H9 (cell line): ENCODE measurements around the gene MAPK8IP1. TPM values are rescaled to one million over a fixed set of nuclear protein-coding genes. Genes with fewer than 3 reads are reported as not detected.

ENCODE experiments used
- DNase-seq: peaks from one replicate; pipeline ENCODE4 v3.0.0-alpha.2; 2017
- H2AFZ ChIP-seq: one replicate; pipeline ENCODE4 v1.6.1; 2013; ENCODE audit warnings: mild to moderate bottlenecking, low read length, control low read depth, moderate library complexity
- H2AK5ac ChIP-seq: 2 replicates; pipeline ENCODE4 v1.6.1; 2013; ENCODE audit warnings: low read length, control low read depth, mixed read lengths; ENCODE audit not compliant: insufficient read length
- H2BK120ac ChIP-seq: one replicate; pipeline ENCODE4 v1.6.1; 2013; ENCODE audit warnings: low read depth, mild to moderate bottlenecking, low read length, control low read depth, inconsistent platforms; ENCODE audit not compliant: poor library complexity, severe bottlenecking
- H2BK12ac ChIP-seq: 2 replicates; pipeline ENCODE4 v1.6.1; 2013; ENCODE audit warnings: low read length, control low read depth, mixed read lengths, low read depth; ENCODE audit not compliant: insufficient read length
- H2BK15ac ChIP-seq: 2 replicates; pipeline ENCODE4 v1.6.1; 2013; ENCODE audit warnings: low read depth, low read length, control low read depth
- H2BK20ac ChIP-seq: one replicate; pipeline ENCODE4 v1.6.1; 2013; ENCODE audit warnings: low read depth, mild to moderate bottlenecking, low read length, control low read depth, inconsistent platforms; ENCODE audit not compliant: poor library complexity, severe bottlenecking
- H2BK5ac ChIP-seq: 2 replicates; pipeline ENCODE4 v1.6.1; 2013; ENCODE audit warnings: low read length, control low read depth, mixed read lengths; ENCODE audit not compliant: insufficient read length
- H3K14ac ChIP-seq: 2 replicates; pipeline ENCODE4 v1.6.1; 2013; ENCODE audit warnings: low read length, control low read depth; ENCODE audit not compliant: insufficient read depth
- H3K18ac ChIP-seq: 2 replicates; pipeline ENCODE4 v1.6.1; 2013; ENCODE audit warnings: low read depth, mild to moderate bottlenecking, mixed read lengths, low read length, control low read depth; ENCODE audit not compliant: insufficient read length
- H3K23ac ChIP-seq: 2 replicates; pipeline ENCODE4 v1.6.1; 2013; ENCODE audit warnings: low read length, control low read depth, mixed read lengths, low read depth; ENCODE audit not compliant: insufficient read length
- H3K23me2 ChIP-seq: 2 replicates; pipeline ENCODE4 v1.6.1; 2013; ENCODE audit warnings: low read depth, mild to moderate bottlenecking, mixed read lengths, low read length, control low read depth; ENCODE audit not compliant: insufficient read length, poor library complexity, severe bottlenecking
- H3K27ac ChIP-seq: 2 replicates; pipeline ENCODE4 v1.5.1; 2013; ENCODE audit warnings: low read length, control low read depth, mixed read lengths, low read depth; ENCODE audit not compliant: insufficient read length
- H3K27me3 ChIP-seq: 2 replicates; pipeline ENCODE4 v1.6.1; 2013; ENCODE audit warnings: low read length, control low read depth, inconsistent platforms; ENCODE audit not compliant: insufficient read depth
- H3K4ac ChIP-seq: 2 replicates; pipeline ENCODE4 v1.6.1; 2013; ENCODE audit warnings: low read depth, mild to moderate bottlenecking, control low read depth, inconsistent platforms, low read length, moderate library complexity
- H3K4me1 ChIP-seq: 2 replicates; pipeline ENCODE4 v1.6.1; 2013; ENCODE audit warnings: low read length, control low read depth, inconsistent platforms; ENCODE audit not compliant: insufficient read depth
- H3K4me2 ChIP-seq: 2 replicates; pipeline ENCODE4 v1.6.1; 2013; ENCODE audit warnings: low read length, control low read depth, mixed read lengths; ENCODE audit not compliant: insufficient read length, insufficient read depth
- H3K56ac ChIP-seq: 2 replicates; pipeline ENCODE4 v1.6.1; 2013; ENCODE audit warnings: low read depth, mild to moderate bottlenecking, mixed read lengths, low read length, control low read depth; ENCODE audit not compliant: insufficient read length
- H3K79me1 ChIP-seq: 2 replicates; pipeline ENCODE4 v1.6.1; 2013; ENCODE audit warnings: low read depth, mild to moderate bottlenecking, moderate library complexity, low read length, control low read depth, inconsistent platforms; ENCODE audit not compliant: insufficient read depth, poor library complexity, severe bottlenecking
- H3K79me2 ChIP-seq: 2 replicates; pipeline ENCODE4 v1.6.1; 2013; ENCODE audit warnings: low read length, control low read depth, inconsistent platforms; ENCODE audit not compliant: insufficient read depth
- H3K9ac ChIP-seq: 2 replicates; pipeline ENCODE4 v1.6.1; 2013; ENCODE audit warnings: low read length, control low read depth, mixed read lengths; ENCODE audit not compliant: insufficient read length; ENCODE audit errors: extremely low read depth
- H3K9me3 ChIP-seq: one replicate; pipeline ENCODE4 v1.6.1; 2013; ENCODE audit warnings: low read depth, low read length, inconsistent platforms; ENCODE audit not compliant: control insufficient read depth
- H3T11ph ChIP-seq: one replicate; pipeline ENCODE4 v1.6.1; 2013; ENCODE audit warnings: mild to moderate bottlenecking, low read length, control low read depth, inconsistent platforms
- H4K20me1 ChIP-seq: one replicate; pipeline ENCODE4 v1.6.1; 2013; ENCODE audit not compliant: control insufficient read depth, insufficient read length, insufficient read depth
- H4K5ac ChIP-seq: 2 replicates; pipeline ENCODE4 v1.6.1; 2013; ENCODE audit warnings: low read depth, mild to moderate bottlenecking, mixed read lengths, low read length, control low read depth; ENCODE audit not compliant: insufficient read length
- H4K8ac ChIP-seq: replicated peaks from 2 replicates; pipeline ENCODE4 v1.6.1; 2013; ENCODE audit warnings: low read length, control low read depth, mixed read lengths, low read depth; ENCODE audit not compliant: insufficient read length
- H4K91ac ChIP-seq: 2 replicates; pipeline ENCODE4 v1.6.1; 2013; ENCODE audit warnings: low read depth, mild to moderate bottlenecking, moderate library complexity, mixed read lengths, low read length, control low read depth; ENCODE audit not compliant: insufficient read length
- H3K27ac Mint-ChIP-seq, 3 experiments: 2 replicates in 2 of 3; 3 replicates in 1 of 3; pipeline ENCODE4 v1.8.0; 2020 to 2021; ENCODE audit warnings: mixed read lengths in 3 of 3, mild to moderate bottlenecking in 1 of 3, moderate library complexity in 1 of 3
- H3K27me3 Mint-ChIP-seq: 2 replicates; pipeline ENCODE4 v1.8.0; 2021; ENCODE audit warnings: low read depth, mild to moderate bottlenecking, moderate library complexity, mixed read lengths
- H3K36me3 Mint-ChIP-seq, 3 experiments: 2 replicates in 2 of 3; 3 replicates in 1 of 3; pipeline ENCODE4 v1.8.0; 2020 to 2021; ENCODE audit warnings: low read depth in 3 of 3, mixed read lengths in 3 of 3; ENCODE audit not compliant: insufficient read depth in 1 of 3
- H3K4me1 Mint-ChIP-seq, 2 experiments: 2 replicates each; pipeline ENCODE4 v1.8.0; 2020; ENCODE audit warnings: mixed read lengths in 2 of 2
- H3K4me3 Mint-ChIP-seq, 2 experiments: 2 replicates in 1 of 2; 3 replicates in 1 of 2; pipeline ENCODE4 v1.8.0; 2020 to 2021; ENCODE audit warnings: mild to moderate bottlenecking in 2 of 2, mixed read lengths in 2 of 2, moderate library complexity in 1 of 2
- H3K9me3 Mint-ChIP-seq, 2 experiments: 2 replicates in 1 of 2; 3 replicates in 1 of 2; pipeline ENCODE4 v1.8.0; 2020; ENCODE audit warnings: mild to moderate bottlenecking in 2 of 2, mixed read lengths in 2 of 2, moderate library complexity in 1 of 2
- CTCF ChIP-seq: fragments of 200-600 bp; sonication (generic); conservative IDR thresholded peaks from 3 replicates; pipeline ENCODE4 v1.8.0; 2021; ENCODE audit warnings: antibody characterized with exemption, mild to moderate bottlenecking
- WGBS: extraction: QIAGEN DNeasy Blood & Tissue Kit; methylation state at CpG from one replicate; pipeline ENCODE4 v1.1.7; 2013; ENCODE audit warnings: missing lambda C conversion rate, low lambda C conversion rate, mixed read lengths; ENCODE audit not compliant: insufficient read length; ENCODE audit errors: extremely low coverage; 5-methylcytosine and 5-hydroxymethylcytosine counted together
- total RNA-seq: library from RNA; stranded (reverse); gene quantifications from 2 replicates; pipeline ENCODE4 v1.2.1, GENCODE V29; 2021

Gene MAPK8IP1
- total RNA-seq, 1 experiment from 2014 or later: 30.2 TPM

GRCh38 chr11:45896422-45896984 is 11.1 kb downstream of the MAPK8IP1 start:
- H2AK5ac ChIP-seq: no peak overlapping the region
- H3K4me3 Mint-ChIP-seq: peak overlapping the region in 1 of 2 experiments; percentile 38; a peak in 1 of 5 replicates
- no peak overlapping the region for H3K27ac Mint-ChIP-seq
- no peaks in the 10 kb centered on the region for H3K9me3 ChIP-seq
- no peak overlapping the region for H2BK5ac ChIP-seq
- H4K20me1 ChIP-seq: no peaks in the 10 kb centered on the region
- peaks cover 32 to 52% of the 10 kb centered on the region in 2 experiments for H3K4me1 Mint-ChIP-seq
- no peak for TF ChIP-seq CTCF
- H3K27me3 ChIP-seq: no peaks in the 10 kb centered on the region; the same call in 1 of the 2 replicates
- no peak overlapping the region for H3K9ac ChIP-seq
- no peak overlapping the region for H3K56ac ChIP-seq
- H3K23ac ChIP-seq: no peak overlapping the region
- H3K4me1 ChIP-seq: no peaks in the 10 kb centered on the region; the same call in 1 of the 2 replicates
- H3K18ac ChIP-seq: no peak overlapping the region
- H4K5ac ChIP-seq: no peak overlapping the region
- peaks cover 10% of the 10 kb centered on the region for H3K23me2 ChIP-seq
- H3K4ac ChIP-seq: no peak overlapping the region
- H2BK20ac ChIP-seq: no peak overlapping the region
- no peak overlapping the region for H2BK12ac ChIP-seq
- H3K27me3 Mint-ChIP-seq: peaks cover 6% of the 10 kb centered on the region
- H4K8ac ChIP-seq: no peak overlapping the region
- no peak overlapping the region for H2BK120ac ChIP-seq
- no peak overlapping the region for H3T11ph ChIP-seq
- no peak overlapping the region for H4K91ac ChIP-seq
- no CpG with 5 or more reads among the region's 19 CpGs for WGBS
- H3K27ac ChIP-seq: no peak overlapping the region
- no peaks in the 10 kb centered on the region for H3K9me3 Mint-ChIP-seq
- DNase-seq: peak; percentile 82
- H3K79me1 ChIP-seq: no peaks in the 10 kb centered on the region
- no peak overlapping the region for H3K14ac ChIP-seq
- peaks cover 0 to 7% (median 0%) of the 10 kb centered on the region in 3 experiments; a peak in 3 of 7 replicates for H3K36me3 Mint-ChIP-seq
- H2AFZ ChIP-seq: no peak overlapping the region
- H2BK15ac ChIP-seq: no peak overlapping the region
- H3K4me2 ChIP-seq: no peak overlapping the region
- no peaks in the 10 kb centered on the region for H3K79me2 ChIP-seq
